GM19035 (cell line): ENCODE measurements around the gene RAB11A.

Source experiments
- ATAC-seq: cut with Tn5 transposase; IDR thresholded peaks from one replicate; pipeline ENCODE4 v1.9.1; 2021; ENCODE audit not compliant: unreplicated experiment

Gene RAB11A

DNA sequence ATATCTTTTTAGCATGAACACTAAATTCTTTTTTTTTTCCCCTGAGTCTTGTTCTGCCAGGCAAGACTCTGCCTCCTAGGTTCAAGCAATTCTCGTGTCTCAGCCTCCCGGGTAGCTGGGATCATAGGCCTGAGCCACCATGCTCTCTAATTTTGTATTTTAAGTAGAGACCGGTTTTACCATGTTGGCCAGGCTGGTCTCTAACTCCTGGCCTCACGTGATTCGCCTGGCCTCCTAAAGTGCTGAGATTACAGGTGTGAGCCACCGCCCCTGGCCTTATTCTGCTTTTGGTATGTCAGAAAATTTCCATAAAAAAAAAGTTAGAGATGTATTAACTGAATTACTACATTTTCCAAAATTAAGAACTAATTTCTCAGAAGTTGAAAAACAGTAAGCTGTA lies 14.3 kb downstream of the RAB11A start:
- ATAC-seq: no peak

DNA sequence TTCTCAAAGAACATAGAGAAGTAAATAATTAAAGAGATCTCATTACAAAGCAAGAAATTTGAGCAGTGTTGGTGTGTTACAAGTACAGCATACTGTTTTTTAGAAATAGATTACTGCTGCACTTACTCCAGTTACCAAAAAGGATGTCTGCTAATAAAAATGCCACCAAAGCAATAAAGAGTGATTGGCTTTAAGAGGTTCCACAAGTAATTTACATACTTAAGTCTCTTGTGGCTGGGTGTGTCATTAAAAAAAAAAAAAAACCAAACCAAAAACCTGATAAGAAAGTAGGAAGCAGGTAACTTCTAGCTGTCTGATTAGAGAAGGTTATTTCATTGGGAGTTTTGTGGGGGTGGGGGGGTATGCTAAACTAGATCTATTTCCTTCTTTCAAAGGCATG lies 15.2 kb downstream of the RAB11A start:
- ATAC-seq: no peak

DNA sequence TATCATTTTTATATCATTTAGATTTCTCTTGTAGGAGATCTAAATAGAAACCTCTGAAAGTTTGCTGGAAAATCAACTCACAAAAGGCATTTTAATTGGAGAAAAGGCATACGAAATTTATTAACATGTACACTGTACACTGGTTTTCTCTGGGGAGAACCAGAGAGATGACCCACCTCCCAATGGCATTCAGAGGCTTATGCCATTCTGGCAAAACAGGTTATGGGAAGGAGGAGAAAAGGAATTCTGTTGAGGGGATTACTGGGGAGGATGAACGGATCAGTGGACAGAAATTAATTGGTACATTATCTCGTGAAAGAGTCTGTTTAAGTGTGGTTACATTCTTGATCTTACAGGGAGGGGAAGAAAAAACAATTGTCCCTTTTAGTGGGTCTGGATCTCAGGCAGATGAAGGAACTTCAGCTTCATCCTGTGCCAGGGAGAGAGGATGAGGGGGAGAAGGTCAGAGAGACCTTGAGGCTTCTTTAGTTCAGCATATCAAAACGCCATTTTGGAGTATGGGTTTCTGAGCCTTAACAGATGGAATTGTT lies 16.5 kb downstream of the RAB11A start:
- ATAC-seq: no peak

DNA sequence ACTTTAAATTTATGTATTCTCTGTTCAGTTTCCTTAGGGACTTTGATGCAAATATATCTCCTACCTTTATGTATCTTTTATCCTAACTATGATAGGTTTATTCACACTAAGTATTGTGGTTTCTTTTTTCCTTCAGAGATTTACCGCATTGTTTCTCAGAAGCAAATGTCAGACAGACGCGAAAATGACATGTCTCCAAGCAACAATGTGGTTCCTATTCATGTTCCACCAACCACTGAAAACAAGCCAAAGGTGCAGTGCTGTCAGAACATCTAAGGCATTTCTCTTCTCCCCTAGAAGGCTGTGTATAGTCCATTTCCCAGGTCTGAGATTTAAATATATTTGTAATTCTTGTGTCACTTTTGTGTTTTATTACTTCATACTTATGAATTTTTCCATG lies 18.3 kb downstream of the RAB11A start:
- ATAC-seq: no peak

DNA sequence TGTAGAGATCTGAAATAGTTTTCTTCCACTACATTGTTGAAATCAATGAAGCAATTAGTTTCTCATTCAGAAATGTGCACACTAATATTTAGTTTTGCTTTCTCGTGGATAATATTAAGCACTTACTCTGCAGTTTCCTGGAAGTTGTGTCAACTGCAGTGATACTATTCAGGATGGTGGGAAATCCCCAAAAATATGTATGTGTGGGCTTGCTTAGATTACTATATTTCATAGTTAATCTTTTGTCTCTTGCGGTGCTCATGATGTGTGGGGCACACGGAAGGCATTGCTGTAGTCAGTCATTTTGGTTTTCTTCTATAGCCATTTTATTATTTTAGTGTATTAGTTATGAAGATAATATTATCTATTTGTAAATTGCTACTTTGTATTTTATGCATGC lies 19.7 kb downstream of the RAB11A start:
- no peak for ATAC-seq

DNA sequence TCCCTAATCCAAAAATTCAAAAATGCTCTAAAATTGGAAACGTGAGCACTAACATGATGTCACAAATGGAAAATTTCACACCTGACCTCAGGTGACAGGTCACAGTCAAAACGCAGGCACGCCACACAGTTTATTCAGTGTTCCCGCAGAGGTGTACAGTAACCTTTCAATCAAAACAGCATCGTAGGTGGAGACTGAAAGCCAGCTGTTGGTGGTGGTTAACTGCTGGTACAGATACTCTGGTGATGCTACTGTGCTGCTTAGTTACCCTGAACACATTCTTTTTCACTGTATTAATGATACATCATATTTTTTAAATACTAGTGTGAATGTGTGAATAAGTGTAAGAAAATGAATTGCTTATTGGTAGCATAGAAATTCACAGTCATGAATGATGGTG lies 23.8 kb downstream of the RAB11A start:
- ATAC-seq: no peak

DNA sequence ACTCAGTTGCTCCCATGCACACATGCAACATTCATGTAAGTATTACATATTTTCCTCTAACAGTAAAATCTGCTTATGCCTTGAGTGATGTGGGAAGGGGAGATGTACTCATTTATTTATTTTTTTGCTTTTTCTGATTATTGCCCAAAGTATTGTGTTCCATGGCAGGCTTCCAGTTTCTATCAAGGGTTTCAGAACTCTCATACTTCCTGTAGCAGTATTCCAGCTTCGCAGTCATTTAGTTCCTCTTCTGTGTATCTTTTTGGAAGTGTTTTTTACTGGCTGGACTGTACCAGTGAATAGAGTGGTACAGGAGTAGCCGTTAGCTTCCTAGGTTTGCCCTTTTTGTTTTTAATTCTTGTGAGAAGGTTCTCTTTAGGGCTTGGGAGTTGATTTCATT lies 26.9 kb downstream of the RAB11A start:
- ATAC-seq: no peak

DNA sequence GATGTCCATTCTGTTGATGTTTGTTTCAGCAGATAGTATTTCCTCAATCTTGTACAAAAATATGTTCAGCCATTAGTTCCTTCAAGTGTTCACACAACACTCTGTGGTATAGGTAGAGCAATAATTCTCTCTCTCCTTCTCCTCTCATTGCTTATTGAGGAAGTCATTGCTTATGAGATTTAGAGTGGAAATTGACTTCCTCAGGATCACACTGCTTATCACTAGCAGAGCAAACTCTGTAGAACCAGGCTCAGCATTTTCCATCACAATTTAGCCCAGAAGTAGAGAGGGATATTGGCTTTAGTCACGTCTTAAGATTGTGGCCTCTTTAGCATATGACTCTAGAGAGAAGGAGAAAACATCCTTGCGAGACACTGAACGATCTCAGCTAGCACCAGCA lies 31.2 kb downstream of the RAB11A start:
- no peak for ATAC-seq

DNA sequence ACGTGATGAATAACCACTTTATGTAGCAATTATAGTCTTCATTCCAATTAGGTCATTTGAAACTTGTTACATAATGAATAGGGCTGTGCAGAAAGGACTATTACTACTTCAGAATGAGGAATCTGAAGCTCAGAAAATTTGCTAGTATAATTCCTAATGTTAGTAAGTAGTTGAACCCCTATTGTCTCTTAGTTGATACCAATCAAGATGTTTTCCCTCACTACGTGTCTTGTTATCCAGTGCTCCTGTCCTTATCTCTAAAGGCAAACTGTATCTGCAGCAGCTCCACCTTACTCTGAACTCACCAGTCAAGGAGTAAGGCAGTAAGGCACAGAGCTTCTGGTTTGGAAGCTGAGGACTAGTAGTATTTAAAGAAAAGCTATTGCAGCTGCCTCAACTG lies 32.0 kb downstream of the RAB11A start:
- ATAC-seq: no peak

DNA sequence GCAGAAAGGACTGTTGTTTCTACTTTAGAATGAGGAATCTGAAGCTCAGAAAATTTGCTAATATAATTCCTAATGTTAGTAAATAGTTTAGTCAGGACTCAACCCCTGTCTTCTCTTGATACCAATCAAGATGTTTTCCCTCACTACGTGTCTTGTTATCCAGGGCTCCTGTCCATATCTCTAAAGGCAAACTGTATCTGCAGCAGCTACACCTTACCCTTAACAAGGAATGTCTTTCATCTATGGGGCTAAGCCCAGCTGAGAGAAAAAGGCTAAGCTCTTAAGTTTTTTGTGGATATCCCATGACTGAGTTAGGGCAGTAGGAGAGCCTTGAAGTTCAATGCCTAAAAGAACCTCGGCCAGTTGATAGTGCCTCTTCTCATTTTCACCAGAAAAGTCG lies 32.5 kb downstream of the RAB11A start:
- no peak for ATAC-seq

DNA sequence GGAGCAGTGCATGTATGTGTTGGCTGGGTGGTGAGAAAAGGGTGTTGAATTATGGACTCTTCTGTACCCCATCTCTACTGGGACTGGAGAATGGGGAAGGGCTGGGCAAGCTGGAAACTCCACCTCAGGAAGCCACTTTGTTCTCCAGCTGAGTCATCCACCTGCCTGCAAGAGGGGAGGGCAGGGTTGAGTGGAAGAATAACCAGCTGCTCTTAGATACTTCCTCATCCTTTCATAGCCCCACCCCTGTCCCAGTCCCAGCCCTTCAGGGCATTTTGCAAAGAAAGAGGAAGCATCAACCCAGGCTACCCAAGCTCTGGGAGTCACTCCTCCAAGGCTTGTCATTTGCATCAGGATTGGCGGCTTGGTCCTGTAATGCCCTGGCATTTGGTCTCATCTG lies 33.1 kb downstream of the RAB11A start:
- no peak for ATAC-seq

DNA sequence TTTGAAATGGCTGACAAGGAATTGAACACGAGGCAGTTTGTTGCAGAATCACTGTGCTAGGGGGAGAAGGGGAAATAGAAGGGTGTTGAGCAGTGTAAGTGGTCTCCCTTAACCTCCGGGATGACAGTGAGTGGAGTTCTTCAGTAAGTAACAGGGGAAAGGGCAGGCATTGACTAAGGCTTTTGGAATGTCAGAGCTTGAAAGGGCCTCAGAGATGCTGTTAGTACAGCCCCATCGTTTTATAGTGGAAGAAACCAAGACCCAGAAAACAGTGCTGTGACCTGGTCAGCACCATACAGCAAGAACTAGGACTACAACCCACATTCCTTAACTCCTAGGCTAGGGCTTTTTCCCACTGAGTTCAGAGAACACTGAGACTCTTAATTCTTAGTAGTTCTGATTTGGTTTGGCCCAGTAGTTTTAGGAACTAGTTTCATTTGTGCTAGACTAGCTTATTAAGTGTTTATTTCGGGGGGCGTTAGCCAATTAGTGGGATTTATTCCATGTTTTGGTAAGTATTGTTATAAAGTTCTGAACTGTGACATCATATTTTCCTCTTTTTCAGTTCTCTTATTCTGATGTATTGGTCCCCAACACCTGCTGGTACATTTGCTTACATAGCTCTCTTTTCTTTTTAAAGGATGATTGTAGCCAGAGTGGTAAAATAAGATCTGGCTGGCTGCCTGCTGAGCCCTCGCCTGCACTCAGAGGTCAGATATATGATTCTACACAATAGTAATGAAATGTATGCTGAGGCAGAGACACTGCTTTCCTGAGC lies 34.2 kb downstream of the RAB11A start:
- ATAC-seq: no peak

DNA sequence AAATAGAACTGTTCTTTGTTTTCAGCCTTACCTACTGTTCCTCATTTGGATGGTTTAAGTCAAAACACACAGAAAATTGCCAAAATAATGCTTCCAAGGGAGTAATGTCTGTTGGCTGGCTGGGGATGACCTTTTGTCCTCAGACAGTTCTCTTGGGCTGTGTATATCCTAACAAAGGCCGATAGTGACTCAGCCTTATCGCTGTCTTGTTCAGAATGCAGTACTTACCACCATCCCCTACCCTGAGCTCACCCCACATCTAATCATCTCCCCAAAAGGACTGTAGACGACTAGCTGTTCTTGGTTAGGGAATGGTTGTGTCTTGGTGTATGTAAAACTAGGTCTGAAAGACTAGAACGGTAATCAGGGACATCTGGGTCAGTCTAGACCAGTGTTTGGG lies 35.0 kb downstream of the RAB11A start:
- ATAC-seq: no peak

DNA sequence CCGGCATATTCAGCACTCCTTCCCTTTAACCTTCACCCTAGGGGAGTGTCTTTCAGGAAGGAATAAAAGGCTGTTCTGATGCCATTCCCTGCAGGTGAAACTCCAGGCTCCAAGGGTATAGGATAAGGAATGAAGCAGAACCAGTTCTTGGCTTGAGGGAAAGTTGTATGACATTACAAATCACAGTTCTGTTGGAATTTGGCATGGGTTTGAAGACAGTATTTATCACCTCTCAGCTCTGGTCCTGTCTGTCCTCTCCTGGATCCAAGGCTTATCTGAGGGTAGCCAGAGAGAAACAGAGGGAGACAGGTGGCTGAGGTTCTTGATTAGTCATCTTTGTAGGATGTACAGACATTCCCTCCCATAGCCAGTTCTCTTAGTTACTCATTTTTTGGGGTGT lies 37.1 kb downstream of the RAB11A start:
- ATAC-seq: no peak

DNA sequence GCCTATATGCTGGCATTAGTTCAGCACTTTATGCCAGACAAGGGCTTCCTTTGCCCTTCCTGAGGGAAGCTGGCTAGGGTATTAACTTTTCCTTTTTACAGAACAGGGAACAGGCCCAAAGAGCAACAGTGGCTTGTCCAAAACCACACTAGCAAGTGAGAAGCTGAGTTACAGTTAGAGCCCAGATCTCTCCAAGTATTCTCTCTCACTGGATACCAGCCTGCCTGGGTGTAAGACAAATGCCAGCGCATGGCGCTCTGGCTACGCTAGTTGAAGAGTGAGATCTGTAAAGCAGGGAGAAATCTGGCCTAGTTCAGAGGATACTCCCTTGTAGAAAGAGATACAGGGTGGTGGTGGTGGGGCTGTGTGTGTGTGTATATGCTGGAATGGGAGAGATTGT lies 38.4 kb downstream of the RAB11A start:
- no peak for ATAC-seq

DNA sequence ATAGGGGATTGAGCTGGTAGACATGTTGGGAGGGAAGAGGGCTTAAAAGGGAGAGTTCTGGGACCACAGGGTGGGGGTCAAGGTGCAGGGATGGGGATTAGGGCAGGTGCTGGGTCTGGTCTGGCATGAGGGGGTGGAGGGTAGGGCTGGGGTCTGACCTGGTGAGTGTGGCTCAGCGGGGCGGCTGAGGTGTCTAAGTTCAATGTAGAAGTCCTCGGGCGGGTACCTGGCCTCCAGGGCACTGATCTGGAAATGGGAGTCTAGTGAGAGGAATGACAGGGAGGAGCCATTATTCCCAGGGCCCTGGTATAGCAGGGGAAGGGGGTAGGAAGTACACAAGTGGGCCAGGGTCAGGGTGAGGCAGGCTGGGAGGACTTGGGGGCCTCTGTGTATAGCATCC lies 39.6 kb downstream of the RAB11A start:
- no peak for ATAC-seq

DNA sequence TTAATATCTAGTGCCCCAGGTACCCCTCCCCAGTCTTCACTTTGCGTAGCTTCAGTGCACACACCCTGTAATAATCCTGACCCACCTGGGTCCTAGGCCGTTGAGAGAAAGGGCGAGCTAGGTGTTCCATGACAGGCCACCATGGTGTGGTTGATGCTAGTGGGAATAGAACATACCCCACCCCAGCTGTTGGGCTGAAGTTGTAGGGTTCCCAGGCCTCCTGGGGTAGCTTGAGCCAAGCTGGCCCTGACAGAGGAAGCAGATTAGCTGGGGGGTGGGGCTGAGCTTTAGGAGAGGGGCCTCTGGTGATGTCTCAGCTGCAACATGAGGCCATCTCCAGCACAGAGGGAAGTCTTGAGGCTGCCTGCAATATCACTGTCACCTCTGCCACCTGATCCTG lies 40.5 kb downstream of the RAB11A start:
- ATAC-seq: no peak

DNA sequence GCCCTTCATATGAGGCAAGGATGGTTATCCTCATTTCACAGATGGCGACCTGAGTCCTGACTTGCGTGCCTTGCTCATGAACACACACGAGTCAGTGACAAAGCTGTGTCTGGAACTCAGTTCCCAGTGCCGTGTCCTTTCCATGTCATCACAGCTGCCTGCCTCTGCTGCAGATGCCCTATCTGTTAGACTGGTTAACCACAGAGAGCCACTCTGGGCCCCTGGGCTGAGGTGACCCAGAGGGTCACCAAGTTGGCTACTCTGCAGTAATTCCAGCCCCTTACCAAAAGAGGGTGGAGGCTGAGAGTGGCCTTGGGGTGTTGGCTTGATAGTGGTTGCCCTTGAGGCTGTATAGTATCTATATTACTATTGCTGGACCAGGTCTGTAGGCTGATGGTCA lies 41.0 kb downstream of the RAB11A start:
- ATAC-seq: no peak

DNA sequence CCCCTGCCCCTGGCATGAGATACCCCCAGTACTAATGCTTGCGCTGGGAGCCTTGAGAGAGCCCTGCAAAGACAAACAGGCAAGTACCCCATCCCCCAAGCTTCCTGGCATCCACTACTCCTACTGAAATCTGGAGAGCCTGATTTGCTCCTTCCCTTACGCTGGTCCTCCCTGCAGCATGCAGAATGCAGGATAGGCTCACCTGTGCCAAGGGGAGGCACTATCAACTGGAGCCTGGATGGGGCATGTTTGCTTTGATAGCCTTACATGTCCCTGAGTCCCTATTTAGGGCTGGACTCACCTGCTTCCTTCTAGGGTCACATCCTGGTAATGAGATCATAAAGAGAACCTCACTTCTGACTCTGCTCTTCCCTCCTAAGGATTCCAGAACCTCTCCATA lies 42.9 kb downstream of the RAB11A start:
- ATAC-seq: no peak

DNA sequence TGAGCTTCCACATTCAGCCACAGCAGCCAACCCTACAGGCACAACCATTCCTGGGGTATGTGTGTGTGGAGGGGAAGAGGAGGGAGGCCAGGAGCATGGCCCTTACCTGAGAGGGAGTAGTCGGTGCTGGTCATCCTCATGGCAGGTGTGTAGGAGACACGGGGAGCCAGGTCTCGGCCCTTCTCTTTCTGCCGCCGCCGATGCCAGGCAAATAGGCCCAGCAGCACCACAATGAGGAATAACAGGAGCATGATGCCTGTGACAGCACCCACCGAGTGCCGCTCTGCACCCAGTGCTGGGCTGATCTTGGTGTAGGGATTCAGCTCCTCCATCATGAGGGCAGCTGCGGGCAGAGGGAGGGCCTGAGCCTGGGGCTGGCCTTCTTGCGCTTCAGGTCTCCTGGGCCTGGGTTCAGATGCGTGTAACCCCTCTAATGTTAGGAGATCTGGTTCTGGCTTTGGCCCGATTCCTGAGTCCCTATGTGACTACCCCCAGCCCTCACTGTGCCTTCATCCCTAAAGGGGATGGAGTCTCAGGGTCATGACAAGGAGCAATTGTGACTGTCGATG lies 44.4 kb downstream of the RAB11A start:
- ATAC-seq: no peak

DNA sequence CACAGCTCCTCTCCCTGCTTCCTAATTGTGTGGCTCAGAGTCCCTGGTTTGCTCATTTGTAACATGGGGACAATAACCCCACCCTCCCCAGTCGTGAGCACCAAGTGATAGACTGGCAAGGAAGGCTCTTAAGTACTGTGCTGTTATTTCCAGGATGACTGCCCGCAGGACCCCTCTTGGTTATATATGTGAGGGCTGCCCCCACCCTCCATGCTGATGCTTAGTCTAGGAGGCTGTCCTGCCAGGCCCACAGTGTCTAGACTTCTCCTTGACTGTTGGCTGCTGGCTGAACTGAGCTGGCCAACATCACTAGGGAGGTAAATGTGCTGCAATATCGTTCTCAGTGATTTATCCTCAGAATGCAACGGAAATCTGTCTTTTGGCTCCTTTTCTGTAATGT lies 45.1 kb downstream of the RAB11A start:
- no peak for ATAC-seq

DNA sequence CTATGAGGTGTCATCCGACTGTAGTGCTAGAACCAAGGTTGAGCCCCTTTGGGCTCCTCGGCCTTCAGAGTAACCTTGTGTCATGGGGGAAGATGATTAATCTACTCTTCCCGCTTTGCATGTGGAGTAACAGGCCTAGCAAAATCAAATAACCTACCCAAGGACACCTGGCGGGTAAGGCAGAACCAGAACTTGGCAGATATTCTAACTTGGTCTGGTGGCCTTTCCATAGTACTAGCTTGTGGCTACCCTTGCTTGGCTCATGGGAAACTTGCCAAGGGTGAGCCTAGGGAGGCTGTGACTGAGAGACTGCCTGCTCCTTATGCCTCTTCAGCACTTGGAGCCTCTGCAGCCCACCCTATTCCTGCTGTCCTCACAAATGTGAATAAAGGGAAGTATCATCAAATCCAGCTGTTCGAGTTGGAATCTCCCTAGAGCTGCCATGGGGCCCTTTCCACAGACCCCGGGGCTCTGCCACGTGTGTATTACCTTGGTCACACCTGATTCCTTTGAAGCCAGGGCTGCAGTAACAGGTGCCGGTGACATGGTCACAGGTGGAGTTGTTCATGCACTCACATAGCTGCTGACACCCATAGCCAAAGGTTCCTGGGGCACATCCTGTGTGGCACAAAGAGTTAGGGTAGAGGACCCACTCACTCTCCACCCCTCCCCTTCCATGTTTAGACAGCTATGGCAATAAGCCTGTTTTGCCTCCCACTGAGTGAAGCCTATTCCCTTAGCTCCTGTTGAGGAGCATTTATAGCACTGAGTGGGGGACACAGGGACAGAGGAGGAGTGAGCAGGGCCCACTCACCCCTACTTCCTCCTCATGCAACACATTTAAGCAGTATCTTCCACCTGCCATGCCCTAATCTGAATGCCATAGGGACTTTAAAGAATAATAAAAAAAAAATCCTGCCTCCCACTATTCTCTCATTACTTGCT lies 46.0 kb downstream of the RAB11A start:
- ATAC-seq: no peak
